HCT116 (cell line): ENCODE results near the gene SMCO1.

Source experiments
- CTCF ChIP-seq, 3 experiments: fragments of 200-600 bp in 1 of 3; sonication (generic) in 1 of 3; IDR thresholded peaks in 2 of 3; conservative IDR thresholded peaks in 1 of 3; 2 replicates each; pipeline ENCODE4 v1.5.1; 2012 to 2017; ENCODE audit warnings: low read depth in 2 of 3, low read length in 2 of 3, antibody characterized with exemption in 1 of 3, borderline replicate concordance in 1 of 3, control low read depth in 1 of 3, mild to moderate bottlenecking in 1 of 3, mixed read lengths in 1 of 3, mixed run types in 1 of 3, moderate library complexity in 1 of 3; ENCODE audit not compliant: insufficient read depth in 1 of 3
- EZH2 ChIP-seq: fragments of 200-600 bp; sonication (generic); IDR thresholded peaks from 2 replicates; pipeline ENCODE4 v1.6.1; 2017; ENCODE audit warnings: antibody characterized with exemption, mixed run types
- EZH2phosphoT487 ChIP-seq: fragments of 200-600 bp; IDR thresholded peaks from 2 replicates; pipeline ENCODE4 v1.6.1; 2018; ENCODE audit warnings: antibody characterized with exemption, borderline replicate concordance
- MAX ChIP-seq: IDR thresholded peaks from 2 replicates; pipeline ENCODE4 v1.6.1; 2012
- POLR2A ChIP-seq: IDR thresholded peaks from 2 replicates; pipeline ENCODE4 v1.7.0; 2011; ENCODE audit warnings: borderline replicate concordance; ENCODE audit not compliant: insufficient read depth, insufficient read length; ENCODE audit errors: extremely low read depth
- POLR2AphosphoS5 ChIP-seq: IDR thresholded peaks from 2 replicates; pipeline ENCODE4 v1.6.1; 2011; ENCODE audit warnings: mild to moderate bottlenecking, low read depth, low read length, moderate library complexity
- RAD21 ChIP-seq: IDR thresholded peaks from 2 replicates; pipeline ENCODE4 v1.6.1; 2012; ENCODE audit warnings: low read depth, mild to moderate bottlenecking
- REST ChIP-seq: IDR thresholded peaks from 2 replicates; pipeline ENCODE4 v1.6.1; 2012; ENCODE audit warnings: low read depth
- TCF7L2 ChIP-seq: IDR thresholded peaks from 2 replicates; pipeline ENCODE4 v1.7.0; 2011; ENCODE audit warnings: borderline replicate concordance, inconsistent platforms; ENCODE audit not compliant: insufficient read depth, insufficient read length; ENCODE audit errors: extremely low read depth
- YY1 ChIP-seq: IDR thresholded peaks from 2 replicates; pipeline ENCODE4 v1.6.1; 2011; ENCODE audit warnings: low read length, low read depth, moderate library complexity, mild to moderate bottlenecking; ENCODE audit not compliant: insufficient replicate concordance; ENCODE audit errors: extremely low read depth
- ZFX ChIP-seq: fragments of 450-650 bp; IDR thresholded peaks from 2 replicates; pipeline ENCODE4 v1.6.1; 2017
- ZNF274 ChIP-seq: fragments of 200-500 bp; sonication (Bioruptor generic); IDR thresholded peaks from 2 replicates; pipeline ENCODE4 v1.6.1; 2014; ENCODE audit warnings: mild to moderate bottlenecking, low read depth, low read length, inconsistent platforms

GRCh38 chr3:196554205-196554604, 39.1 kb upstream of the SMCO1 start:
- no peak for TF ChIP-seq CTCF (IDR thresholded peaks at IDR 0.05 in 2 of 3, conservative IDR thresholded peaks at IDR 0.05 in 1 of 3; ENCODE audit: borderline replicate concordance in 1 of 3, insufficient read depth in 1 of 3, low read depth in 2 of 3, low read length in 2 of 3)
- TF ChIP-seq MAX = no peak
- TF ChIP-seq ZNF274 = no peak
- TF ChIP-seq EZH2 = no peak
- no peak for TF ChIP-seq POLR2AphosphoS5
- TF ChIP-seq POLR2A = no peak
- no peak for TF ChIP-seq ZFX
- no peak for TF ChIP-seq REST
- TF ChIP-seq TCF7L2 = no peak
- TF ChIP-seq YY1 = no peak
- no peak for TF ChIP-seq EZH2phosphoT487
- no peak for TF ChIP-seq RAD21
